SK-N-SH treated with all-trans-retinoic acid at 6 μM for 48 hours (cell line): ENCODE measurements around the gene TLE7.
A peak's percentile ranks its signal among the peaks of the same experiment; 100 is the strongest.

Experiments
- ATAC-seq: fragments of 200-7000 bp; cut with Tn5 transposase; 3 replicates; pipeline ENCODE4 v1.9.1; 2020; ENCODE audit warnings: mild to moderate bottlenecking, moderate library complexity
- ARNTL ChIP-seq: fragments of 450-650 bp; formaldehyde crosslinking; IDR thresholded peaks from 2 replicates; pipeline ENCODE4 v1.5.0; 2020; ENCODE audit warnings: low read depth, mild to moderate bottlenecking, moderate library complexity, borderline replicate concordance
- BACH2 ChIP-seq: fragments of 250-450 bp; sonication (Bioruptor Pico); IDR thresholded peaks from 2 replicates; pipeline ENCODE4 v1.9.0; 2021; ENCODE audit warnings: mild to moderate bottlenecking, borderline replicate concordance
- ESRRG ChIP-seq: fragments of 250-450 bp; sonication (Bioruptor Pico); IDR thresholded peaks from 2 replicates; pipeline ENCODE4 v1.6.1; 2021; ENCODE audit warnings: mild to moderate bottlenecking
- GLIS3 ChIP-seq: fragments of 250-450 bp; sonication (Bioruptor Pico); IDR thresholded peaks from 2 replicates; pipeline ENCODE4 v1.5.0; 2020; ENCODE audit warnings: mild to moderate bottlenecking, moderate library complexity
- OSR1 ChIP-seq: fragments of 250-450 bp; sonication (Bioruptor Pico); IDR thresholded peaks from 2 replicates; pipeline ENCODE4 v1.8.0; 2022; ENCODE audit warnings: moderate library complexity, mild to moderate bottlenecking, inconsistent platforms
- SNAI2 ChIP-seq: fragments of 250-450 bp; sonication (Bioruptor Pico); IDR thresholded peaks from 2 replicates; pipeline ENCODE4 v1.5.0; 2020; ENCODE audit warnings: mild to moderate bottlenecking, moderate library complexity
- TCF4 ChIP-seq: fragments of 250-450 bp; sonication (Bioruptor Pico); IDR thresholded peaks from 2 replicates; pipeline ENCODE4 v1.8.0; 2021; ENCODE audit warnings: mild to moderate bottlenecking, moderate library complexity, borderline replicate concordance
- TOX ChIP-seq: fragments of 250-450 bp; sonication (Bioruptor Pico); IDR thresholded peaks from 2 replicates; pipeline ENCODE4 v1.8.0; 2021; ENCODE audit warnings: mild to moderate bottlenecking, moderate library complexity, borderline replicate concordance
- ZC3H10 ChIP-seq: fragments of 250-450 bp; sonication (Bioruptor Pico); IDR thresholded peaks from 2 replicates; pipeline ENCODE4 v1.5.1; 2021; ENCODE audit warnings: mild to moderate bottlenecking, moderate library complexity
- ZFP3 ChIP-seq: fragments of 250-450 bp; sonication (Bioruptor Pico); IDR thresholded peaks from 2 replicates; pipeline ENCODE4 v1.5.0; 2020; ENCODE audit warnings: mild to moderate bottlenecking, moderate library complexity
- ZFP30 ChIP-seq: fragments of 450-650 bp; formaldehyde crosslinking; IDR thresholded peaks from 2 replicates; pipeline ENCODE4 v1.5.0; 2022; ENCODE audit warnings: mild to moderate bottlenecking, moderate library complexity
- ZNF565 ChIP-seq: fragments of 450-650 bp; formaldehyde crosslinking; conservative IDR thresholded peaks from 2 replicates; pipeline ENCODE4 v1.5.0; 2020; ENCODE audit warnings: low read depth, mild to moderate bottlenecking, moderate library complexity
- ZNF70 ChIP-seq: fragments of 450-650 bp; formaldehyde crosslinking; IDR thresholded peaks from 2 replicates; pipeline ENCODE4 v1.5.0; 2020; ENCODE audit warnings: mild to moderate bottlenecking, moderate library complexity
- TF ChIP-seq, protein P1 (sequence below): fragments of 250-450 bp; sonication (Bioruptor Pico); IDR thresholded peaks from 2 replicates; pipeline ENCODE4 v1.5.0; 2020; ENCODE audit warnings: mild to moderate bottlenecking, moderate library complexity
- TF ChIP-seq, protein P2 (sequence below): fragments of 250-450 bp; sonication (Bioruptor Pico); IDR thresholded peaks from 2 replicates; pipeline ENCODE4 v1.8.0; 2021; ENCODE audit warnings: low read depth, mild to moderate bottlenecking, moderate library complexity, borderline replicate concordance
- TF ChIP-seq, protein P3 (sequence below): fragments of 250-450 bp; sonication (Bioruptor Pico); IDR thresholded peaks from 2 replicates; pipeline ENCODE4 v1.5.1; 2021; ENCODE audit warnings: mild to moderate bottlenecking, moderate library complexity
- TF ChIP-seq, protein P4 (sequence below): fragments of 250-450 bp; sonication (Bioruptor Pico); IDR thresholded peaks from 2 replicates; pipeline ENCODE4 v1.8.0; 2020; ENCODE audit warnings: mild to moderate bottlenecking, moderate library complexity, borderline replicate concordance
- TF ChIP-seq, protein P5 (sequence below): fragments of 250-450 bp; sonication (Bioruptor Pico); IDR thresholded peaks from 2 replicates; pipeline ENCODE4 v1.5.1; 2020; ENCODE audit warnings: low read depth, mild to moderate bottlenecking, moderate library complexity

Gene TLE7

DNA sequence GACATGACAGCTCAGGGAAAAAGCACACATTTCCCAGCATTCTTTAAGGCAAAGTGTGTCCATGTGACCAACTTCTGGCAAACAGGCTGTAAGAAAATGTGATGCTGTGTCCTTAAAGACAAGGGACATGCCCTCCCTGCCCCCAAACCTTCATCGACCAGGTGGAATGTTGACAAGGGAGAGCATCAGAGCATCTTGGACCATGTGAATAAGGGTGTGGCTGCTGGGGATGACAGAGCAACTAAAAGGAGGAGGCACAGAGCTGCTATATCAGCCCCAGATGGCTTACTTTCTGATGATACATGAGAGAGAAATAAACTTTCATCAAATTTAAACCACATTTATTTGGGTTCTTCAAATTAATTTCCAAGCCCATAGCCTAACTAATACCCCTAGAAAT is 22.4 kb upstream of the TLE7 start:
- ATAC-seq = no peak
- TF ChIP-seq, protein P1, sequence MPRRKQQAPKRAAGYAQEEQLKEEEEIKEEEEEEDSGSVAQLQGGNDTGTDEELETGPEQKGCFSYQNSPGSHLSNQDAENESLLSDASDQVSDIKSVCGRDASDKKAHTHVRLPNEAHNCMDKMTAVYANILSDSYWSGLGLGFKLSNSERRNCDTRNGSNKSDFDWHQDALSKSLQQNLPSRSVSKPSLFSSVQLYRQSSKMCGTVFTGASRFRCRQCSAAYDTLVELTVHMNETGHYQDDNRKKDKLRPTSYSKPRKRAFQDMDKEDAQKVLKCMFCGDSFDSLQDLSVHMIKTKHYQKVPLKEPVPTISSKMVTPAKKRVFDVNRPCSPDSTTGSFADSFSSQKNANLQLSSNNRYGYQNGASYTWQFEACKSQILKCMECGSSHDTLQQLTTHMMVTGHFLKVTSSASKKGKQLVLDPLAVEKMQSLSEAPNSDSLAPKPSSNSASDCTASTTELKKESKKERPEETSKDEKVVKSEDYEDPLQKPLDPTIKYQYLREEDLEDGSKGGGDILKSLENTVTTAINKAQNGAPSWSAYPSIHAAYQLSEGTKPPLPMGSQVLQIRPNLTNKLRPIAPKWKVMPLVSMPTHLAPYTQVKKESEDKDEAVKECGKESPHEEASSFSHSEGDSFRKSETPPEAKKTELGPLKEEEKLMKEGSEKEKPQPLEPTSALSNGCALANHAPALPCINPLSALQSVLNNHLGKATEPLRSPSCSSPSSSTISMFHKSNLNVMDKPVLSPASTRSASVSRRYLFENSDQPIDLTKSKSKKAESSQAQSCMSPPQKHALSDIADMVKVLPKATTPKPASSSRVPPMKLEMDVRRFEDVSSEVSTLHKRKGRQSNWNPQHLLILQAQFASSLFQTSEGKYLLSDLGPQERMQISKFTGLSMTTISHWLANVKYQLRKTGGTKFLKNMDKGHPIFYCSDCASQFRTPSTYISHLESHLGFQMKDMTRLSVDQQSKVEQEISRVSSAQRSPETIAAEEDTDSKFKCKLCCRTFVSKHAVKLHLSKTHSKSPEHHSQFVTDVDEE = no peak
- no peak for TF ChIP-seq TCF4 (CRISPR knock-in tag)

DNA sequence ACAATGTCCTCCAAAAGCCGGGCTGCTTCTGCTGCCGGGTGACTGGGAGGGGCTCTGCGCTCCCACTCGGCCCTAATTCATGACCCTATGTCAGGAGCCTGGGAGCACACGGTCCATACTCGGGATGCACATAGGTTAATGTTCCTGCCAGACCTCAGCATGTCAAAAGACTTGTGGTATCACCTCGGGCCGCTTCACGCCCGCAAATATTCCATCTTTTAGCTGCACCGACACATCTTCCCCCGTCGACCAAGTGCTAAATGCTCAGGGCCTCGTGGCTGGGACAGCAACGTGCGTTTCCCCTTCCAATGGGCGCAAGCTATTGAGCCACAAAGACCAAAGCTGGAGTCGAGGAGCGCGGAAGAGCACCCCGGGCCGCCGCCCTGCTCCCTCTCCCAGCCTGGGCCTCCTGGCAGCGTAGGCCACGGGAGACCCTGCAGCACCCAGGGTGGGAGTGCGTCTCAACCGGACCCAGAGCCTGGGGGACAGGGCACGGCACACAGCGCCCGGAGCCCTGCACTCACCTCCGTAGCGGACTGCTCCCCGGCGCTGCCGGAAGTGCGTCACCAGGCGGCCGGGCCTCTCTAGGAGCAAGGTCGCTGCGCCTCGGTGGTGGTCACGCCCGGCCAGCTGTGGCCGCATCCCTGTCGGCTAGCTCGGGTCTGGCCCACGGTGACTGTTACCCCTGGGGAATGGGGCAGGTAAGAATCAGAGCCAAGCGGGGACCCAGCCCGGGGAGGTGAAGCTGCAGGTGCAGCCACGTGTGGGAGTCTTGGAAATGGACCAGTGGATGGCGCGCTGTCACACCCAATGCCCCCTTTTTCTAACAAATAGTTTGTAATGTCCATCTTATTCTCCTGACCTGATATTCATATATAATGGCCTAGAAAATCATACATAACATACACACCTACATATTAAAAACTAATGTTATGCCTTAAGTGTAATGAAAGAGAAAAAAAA is 20.1 kb upstream of the TLE7 start, which contains the start of gene ZNF23:
Gene ZNF23 (minus strand): TSS at position 562 of the 963 bp plus-strand sequence. CDS start 5,451 bp downstream, outside the sequence.
- TF ChIP-seq, protein P2, sequence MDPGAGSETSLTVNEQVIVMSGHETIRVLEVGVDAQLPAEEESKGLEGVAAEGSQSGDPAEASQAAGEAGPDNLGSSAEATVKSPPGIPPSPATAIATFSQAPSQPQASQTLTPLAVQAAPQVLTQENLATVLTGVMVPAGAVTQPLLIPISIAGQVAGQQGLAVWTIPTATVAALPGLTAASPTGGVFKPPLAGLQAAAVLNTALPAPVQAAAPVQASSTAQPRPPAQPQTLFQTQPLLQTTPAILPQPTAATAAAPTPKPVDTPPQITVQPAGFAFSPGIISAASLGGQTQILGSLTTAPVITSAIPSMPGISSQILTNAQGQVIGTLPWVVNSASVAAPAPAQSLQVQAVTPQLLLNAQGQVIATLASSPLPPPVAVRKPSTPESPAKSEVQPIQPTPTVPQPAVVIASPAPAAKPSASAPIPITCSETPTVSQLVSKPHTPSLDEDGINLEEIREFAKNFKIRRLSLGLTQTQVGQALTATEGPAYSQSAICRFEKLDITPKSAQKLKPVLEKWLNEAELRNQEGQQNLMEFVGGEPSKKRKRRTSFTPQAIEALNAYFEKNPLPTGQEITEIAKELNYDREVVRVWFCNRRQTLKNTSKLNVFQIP = no peak
- TF ChIP-seq GLIS3 (CRISPR knock-in tag) (peak; percentile 72; the same call in 1 of the 2 replicates), ZC3H10 (CRISPR knock-in tag) (no peak), ZFP3 (CRISPR knock-in tag) (peak; percentile 47; the same call in 1 of the 2 replicates), TCF4 (CRISPR knock-in tag) (0 out of 2 replicates have a peak, but pooled peaks have one; percentile 28), OSR1 (CRISPR knock-in tag) (no peak), ZNF565 (CRISPR knock-in tag) (no peak; the same call in 1 of the 2 replicates)
- TF ChIP-seq, protein P1 = peak; percentile 80
- peak; percentile 100 for ATAC-seq

DNA sequence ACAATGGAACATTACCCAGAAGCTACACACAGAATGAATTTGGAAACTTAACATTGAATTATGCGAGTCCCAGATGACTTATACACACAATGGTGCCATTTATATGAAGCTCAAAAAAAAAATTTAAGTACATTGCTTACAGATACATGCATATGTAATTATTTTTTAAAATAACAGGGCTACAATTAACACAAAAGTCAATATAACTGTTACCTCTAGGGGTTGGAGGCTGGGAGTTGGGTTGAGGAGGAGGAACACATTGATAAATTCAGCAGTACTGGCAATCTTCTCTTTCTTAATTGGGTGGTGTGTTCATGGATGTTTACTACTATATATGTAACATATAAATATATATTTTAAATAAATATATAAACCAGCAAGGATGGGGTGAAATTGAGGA is 19.1 kb upstream of the TLE7 start:
- no peak for ATAC-seq
- TF ChIP-seq ESRRG (CRISPR knock-in tag) (no peak), ZFP30 (CRISPR knock-in tag) (no peak), OSR1 (CRISPR knock-in tag) (no peak), GLIS3 (CRISPR knock-in tag) (no peak), BACH2 (no peak), TOX (no peak), SNAI2 (CRISPR knock-in tag) (no peak)
- TF ChIP-seq, protein P2 = no peak

DNA sequence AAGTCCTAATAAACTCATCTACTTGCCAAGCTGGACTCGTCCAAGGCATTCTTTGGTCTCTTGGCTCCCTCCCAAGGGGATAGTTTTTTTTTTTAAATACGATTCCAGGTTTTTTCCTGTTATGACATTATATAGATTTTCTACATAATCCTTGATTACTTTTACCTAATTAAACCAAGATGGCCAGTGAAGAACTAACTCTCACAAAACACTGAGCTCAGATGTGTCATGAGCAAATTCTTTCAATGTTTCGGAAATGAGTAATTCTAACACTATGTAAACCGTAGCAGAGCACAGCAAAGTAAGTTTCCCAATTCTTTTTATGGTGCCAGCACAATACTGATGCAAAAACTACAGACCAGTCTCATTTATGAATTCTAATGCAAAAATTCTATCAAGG is 18.4 kb upstream of the TLE7 start:
- ATAC-seq = no peak; the same call in 2 of the 3 replicates
- TF ChIP-seq ZFP30 (CRISPR knock-in tag) (no peak), ZNF70 (CRISPR knock-in tag) (no peak), ARNTL (CRISPR knock-in tag) (no peak), ZFP3 (CRISPR knock-in tag) (no peak), TOX (no peak)
- TF ChIP-seq, protein P3, sequence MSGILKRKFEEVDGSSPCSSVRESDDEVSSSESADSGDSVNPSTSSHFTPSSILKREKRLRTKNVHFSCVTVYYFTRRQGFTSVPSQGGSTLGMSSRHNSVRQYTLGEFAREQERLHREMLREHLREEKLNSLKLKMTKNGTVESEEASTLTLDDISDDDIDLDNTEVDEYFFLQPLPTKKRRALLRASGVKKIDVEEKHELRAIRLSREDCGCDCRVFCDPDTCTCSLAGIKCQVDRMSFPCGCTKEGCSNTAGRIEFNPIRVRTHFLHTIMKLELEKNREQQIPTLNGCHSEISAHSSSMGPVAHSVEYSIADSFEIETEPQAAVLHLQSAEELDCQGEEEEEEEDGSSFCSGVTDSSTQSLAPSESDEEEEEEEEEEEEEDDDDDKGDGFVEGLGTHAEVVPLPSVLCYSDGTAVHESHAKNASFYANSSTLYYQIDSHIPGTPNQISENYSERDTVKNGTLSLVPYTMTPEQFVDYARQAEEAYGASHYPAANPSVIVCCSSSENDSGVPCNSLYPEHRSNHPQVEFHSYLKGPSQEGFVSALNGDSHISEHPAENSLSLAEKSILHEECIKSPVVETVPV (CRISPR knock-in tag) = no peak
- TF ChIP-seq, protein P2 = no peak
- TF ChIP-seq, protein P4, sequence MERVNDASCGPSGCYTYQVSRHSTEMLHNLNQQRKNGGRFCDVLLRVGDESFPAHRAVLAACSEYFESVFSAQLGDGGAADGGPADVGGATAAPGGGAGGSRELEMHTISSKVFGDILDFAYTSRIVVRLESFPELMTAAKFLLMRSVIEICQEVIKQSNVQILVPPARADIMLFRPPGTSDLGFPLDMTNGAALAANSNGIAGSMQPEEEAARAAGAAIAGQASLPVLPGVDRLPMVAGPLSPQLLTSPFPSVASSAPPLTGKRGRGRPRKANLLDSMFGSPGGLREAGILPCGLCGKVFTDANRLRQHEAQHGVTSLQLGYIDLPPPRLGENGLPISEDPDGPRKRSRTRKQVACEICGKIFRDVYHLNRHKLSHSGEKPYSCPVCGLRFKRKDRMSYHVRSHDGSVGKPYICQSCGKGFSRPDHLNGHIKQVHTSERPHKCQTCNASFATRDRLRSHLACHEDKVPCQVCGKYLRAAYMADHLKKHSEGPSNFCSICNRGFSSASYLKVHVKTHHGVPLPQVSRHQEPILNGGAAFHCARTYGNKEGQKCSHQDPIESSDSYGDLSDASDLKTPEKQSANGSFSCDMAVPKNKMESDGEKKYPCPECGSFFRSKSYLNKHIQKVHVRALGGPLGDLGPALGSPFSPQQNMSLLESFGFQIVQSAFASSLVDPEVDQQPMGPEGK (CRISPR knock-in tag) = no peak
- TF ChIP-seq, protein P5, sequence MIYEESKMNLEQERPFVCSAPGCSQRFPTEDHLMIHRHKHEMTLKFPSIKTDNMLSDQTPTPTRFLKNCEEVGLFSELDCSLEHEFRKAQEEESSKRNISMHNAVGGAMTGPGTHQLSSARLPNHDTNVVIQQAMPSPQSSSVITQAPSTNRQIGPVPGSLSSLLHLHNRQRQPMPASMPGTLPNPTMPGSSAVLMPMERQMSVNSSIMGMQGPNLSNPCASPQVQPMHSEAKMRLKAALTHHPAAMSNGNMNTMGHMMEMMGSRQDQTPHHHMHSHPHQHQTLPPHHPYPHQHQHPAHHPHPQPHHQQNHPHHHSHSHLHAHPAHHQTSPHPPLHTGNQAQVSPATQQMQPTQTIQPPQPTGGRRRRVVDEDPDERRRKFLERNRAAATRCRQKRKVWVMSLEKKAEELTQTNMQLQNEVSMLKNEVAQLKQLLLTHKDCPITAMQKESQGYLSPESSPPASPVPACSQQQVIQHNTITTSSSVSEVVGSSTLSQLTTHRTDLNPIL (CRISPR knock-in tag) = no peak
